CMK (cell line): ENCODE measurements around the gene SND1.

Source experiments
- DNase-seq: peaks from one replicate; pipeline ENCODE4 v3.0.0-alpha.2; 2010; ENCODE audit warnings: low read depth

The SND1 gene

DNA sequence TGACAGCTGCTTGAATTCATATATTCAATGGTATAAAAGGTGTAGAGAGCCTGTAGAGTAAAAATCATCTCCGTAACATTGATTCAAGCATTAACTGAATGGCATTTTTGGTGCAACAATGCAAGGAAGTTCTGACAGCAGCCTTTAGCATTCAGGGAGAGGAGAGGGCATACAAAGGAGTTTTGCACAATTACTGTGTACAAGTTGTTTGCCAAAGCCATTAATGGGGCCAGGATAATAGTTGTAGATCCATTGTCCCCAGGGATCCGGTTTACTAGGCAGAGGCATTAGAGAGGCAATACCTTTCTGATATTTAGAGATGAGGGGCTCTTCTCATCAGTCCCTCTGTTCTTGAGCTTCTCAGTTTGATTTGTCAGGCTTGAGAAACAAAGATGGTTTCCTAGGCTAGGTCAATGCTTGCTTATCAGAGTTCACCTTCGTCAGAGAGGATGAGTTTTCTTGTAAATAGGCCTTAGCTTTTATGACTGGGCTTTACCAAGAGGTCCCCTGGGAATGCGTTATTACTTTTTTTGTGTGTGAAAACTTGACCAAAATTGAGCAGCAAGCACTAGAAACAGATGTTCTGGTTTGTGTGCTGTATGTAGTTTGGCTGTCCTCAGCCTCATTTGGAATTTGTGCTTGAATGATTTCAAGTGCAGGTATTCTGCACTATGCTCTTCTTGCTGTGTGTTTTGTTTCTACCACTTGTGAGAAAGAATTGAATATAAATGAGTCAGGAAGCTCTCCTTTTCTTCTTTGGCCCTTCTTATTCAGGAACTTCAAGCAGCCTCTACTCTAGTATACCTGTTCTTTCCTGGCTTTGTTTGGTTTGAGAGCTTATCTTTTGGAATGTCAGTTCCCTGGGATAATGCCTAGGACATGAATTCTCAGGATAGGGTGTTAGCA lies 32.0 kb downstream of the SND1 start:
- no peak for DNase-seq

DNA sequence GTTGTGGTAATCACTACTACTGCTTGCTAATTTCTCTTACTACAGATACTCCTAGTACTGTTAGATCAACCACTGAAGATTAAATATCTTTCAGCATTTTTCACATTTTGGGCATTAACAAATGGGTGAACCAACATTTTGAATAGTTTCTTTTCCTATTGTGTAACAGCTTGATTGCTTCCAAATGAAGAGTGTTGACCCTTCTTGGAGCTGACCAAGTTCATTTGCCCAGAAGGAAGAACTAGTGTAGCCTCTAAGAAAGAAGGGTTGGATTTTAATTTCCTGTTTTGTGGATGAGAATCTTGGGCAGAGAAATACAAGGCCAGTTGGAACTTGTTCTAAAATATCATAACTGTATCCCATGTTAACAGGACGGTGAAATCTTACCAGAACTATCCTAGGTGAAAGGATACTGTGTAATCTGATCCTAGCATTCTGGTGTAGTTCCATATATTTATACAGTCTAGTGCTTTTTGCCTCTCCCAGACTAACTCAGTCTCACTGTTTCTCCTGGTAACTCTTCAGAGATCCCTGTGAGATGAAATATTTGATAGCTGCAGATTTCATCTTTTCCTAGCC lies 37.3 kb downstream of the SND1 start:
- no peak for DNase-seq

DNA sequence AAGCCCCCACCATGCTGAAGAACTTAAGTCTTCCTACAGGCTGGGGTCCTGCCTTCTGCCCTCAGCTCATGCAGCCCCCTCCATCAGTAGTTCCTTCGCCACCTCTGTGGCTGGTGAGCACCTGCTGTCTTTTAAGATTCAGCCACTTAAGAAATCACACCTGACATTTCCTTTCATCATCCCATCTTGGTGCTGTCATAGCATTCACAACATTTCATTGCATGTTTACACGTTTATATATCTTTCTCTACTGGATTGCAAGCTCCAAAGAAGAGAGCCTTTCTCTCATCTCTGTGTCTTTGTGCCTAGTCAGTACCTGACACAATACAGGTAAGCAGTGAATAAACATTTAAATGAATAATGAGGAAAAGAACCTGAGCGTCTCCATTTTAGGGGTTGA lies 38.3 kb downstream of the SND1 start:
- no peak for DNase-seq

DNA sequence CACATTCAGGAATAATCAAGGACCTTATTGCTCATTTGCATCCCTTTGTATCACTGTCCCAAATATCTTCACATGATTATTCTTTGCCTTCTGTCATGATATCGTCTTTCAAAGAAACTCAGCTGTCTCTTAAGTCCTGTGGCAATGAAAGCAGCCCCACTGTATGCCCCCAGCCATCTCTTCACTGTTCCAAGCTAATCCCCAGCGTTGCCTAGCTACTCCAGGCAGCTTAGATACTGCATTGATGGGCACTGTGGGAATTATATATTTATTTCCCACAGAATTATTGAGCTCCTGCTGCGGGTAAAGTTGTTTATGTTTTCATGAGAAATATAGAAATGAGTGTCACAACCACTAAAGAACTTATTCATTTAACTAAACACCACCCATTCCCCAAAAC lies 38.8 kb downstream of the SND1 start:
- DNase-seq: no peak

DNA sequence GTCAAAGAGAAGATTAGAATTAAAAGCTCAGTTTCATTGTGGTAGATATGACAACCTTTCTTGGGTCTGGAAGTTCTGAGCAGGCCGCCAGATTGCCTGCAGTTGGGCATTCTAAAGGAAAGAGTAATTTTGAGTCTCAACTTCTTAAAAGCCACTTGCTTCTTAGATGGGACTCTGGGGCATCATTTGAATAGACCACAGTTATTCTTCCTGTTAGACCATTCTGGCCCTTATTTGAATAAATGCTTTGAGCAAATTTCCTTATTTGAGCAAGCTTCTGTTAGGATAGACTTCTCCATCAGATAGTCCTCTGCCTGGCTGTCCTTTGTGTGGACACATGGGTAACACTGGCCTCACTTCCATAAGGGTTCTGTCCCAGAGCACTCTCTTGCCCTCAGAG lies 40.2 kb downstream of the SND1 start:
- no peak for DNase-seq

DNA sequence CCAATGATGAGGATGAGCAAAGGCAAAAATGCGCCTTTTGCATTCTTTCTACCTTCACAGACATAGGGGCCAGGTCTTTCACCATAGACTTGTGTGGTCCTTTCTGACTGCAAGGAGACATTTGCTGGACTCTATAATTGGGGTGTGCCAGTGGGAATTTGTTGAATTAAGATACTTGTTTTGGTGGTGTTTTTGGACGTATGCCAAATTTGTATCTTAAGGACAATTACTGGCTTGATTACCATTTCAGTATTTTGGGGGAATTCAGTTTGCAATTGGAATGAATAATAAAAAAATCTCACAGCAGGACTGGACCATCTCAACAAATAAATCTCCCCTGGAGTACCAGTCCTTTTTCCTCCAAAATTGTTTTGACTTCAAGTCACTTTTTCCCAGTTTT lies 47.9 kb downstream of the SND1 start:
- no peak for DNase-seq

DNA sequence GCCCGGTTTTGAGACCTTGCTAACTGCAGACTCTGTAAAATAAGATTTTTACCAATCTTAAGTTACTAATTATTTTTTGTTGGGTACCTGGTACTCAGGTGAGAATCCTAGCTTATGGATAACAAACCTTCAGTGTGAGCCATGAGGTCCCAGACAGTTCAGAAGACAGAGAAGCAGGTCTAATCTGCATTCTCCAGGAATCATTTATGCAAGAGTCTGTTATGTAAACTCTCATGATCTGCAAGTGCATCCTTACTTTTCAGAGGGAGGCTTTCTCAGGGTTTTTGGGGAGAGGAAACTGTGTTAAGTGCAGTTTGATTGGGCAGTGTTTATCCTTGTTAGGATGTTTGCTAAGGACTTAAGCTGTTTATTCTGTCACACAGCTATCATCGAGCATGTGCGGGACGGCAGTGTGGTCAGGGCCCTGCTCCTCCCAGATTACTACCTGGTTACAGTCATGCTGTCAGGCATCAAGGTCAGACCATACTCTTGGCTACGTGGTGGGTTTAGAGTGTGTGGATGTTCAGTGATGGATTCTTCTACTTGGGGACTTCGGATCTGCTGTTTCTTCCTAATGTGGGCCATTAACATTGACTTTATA lies 50.2 kb downstream of the SND1 start:
- DNase-seq: no peak

DNA sequence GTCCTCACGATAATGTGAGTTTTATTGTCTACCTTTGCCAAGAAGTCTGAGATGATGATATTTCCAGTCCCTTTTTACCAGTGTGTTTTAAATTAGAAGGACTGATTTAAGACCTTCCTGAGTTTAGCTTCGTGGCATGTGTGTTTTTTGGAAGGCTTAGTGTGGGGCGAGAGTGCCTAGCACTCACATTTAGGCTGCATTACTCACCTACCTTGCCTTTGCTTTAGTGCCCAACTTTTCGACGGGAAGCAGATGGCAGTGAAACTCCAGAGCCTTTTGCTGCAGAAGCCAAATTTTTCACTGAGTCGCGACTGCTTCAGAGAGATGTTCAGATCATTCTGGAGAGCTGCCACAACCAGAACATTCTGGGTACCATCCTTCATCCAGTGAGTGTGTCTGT lies 50.9 kb downstream of the SND1 start:
- no peak for DNase-seq

DNA sequence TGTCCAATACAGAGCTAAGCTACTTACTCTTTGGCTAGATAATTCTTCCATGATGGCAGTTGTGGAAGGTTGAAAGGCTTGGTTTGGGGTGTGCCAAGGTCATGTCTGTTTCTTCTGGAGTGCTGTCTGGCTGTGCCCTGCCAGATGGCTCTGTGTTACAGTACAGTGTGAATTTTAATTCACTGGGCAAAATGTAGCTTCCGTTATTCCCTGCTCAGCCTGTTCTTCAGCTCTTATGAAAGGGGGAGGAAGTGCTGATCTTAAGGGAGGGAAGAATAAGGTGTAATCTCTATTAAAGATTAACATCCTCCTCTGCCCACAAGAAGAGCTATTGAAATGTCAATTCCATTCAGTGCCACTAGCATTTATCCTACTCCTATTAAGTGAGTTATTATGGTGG lies 52.2 kb downstream of the SND1 start:
- DNase-seq: no peak

DNA sequence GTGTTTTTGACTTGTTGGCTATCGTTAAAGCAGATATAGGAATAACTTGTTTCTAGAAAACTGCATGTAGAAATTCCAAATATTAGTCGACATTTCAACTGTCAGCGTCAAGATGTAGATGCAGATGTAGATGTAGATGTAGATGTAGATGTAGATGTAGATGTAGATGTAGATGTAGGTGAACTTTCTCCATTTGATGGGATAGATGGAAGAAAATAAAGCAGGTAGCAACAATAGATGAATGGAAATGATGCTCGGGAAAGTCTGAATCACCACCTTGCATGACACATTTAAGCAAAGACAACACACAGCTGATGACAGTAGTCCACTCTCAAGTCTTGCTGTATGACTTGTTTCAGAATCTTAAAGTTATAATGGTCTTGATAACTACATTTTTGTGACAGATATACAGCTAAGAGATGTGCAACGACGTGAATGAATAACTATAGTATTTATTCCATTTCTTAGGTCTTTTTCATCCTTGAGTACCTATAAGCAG lies 53.5 kb downstream of the SND1 start:
- DNase-seq: no peak

DNA sequence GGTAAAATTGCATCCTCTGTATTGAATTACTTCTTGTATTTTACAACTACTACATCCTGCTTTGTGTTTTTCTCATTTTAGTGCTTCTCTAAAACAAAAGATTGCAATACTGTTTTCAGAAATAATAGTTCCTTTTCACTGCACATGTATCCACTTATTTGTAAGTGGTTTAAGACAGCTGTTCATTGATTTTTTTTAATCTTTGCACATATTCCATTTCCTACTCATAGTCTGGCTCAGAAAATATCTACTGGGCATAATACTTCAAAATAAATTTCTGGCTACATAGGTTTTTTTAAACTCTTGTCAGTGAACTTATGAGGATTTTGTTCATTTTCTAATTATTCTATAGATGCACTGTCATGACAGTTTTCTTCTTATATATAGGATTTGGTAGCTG lies 54.8 kb downstream of the SND1 start:
- no peak for DNase-seq

DNA sequence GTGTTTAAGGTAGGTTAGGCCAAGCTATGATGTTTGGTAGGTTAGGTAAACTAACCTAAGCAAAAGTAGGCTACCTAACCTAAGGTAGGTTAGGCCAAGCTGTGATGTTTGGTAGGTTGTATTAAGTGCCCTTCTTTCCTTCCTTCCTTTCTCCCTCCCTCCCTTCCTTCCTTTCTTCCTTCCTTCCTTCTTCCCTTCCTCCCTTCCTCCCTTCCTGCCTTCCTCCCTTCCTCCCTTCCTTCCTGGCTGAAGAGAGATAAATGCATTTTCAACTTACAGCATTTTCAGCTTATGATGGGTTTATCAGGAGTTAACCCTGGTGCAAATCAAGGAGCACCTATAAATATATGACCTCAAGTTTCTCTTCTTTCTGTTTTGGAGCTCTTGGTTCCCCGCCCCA lies 56.2 kb downstream of the SND1 start:
- no peak for DNase-seq

DNA sequence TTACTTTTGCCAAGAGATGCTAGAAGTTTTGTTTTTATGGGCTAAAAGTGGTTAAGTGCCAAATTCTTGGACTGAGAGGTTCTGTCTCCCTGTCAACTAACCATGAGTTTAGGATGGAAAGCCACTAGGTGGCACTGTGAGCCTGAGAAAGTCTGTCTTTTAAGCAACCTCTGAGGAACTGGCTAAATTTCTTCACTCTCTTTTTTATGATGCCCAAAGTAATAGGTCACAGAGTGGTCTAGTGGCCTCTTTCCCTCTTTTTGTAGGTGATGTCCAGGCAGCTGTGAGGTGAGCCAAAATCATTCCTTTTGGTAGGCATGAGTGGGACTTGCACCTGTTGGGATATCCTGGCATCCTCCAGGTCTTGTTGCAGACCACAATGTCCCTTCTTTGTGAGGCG lies 56.8 kb downstream of the SND1 start:
- peak; percentile 54 for DNase-seq

DNA sequence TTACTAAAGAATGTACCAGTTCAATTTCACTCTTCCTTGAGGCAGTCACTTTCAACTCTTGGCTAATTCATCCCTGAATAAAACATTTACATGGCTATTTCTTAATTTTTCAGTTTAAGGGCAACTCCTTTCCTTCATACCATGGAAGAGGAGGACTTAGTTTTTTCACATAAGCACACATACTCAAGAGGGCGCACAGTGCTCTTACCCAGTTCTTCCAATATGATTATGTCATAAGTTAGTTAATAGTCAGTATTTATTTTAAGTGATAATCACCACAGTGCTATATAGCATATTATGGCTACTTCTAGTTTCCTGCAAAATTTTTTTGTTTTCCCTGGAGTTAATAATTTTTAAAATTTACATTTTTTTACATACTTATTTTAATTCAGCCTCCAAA lies 58.6 kb downstream of the SND1 start:
- DNase-seq: no peak

DNA sequence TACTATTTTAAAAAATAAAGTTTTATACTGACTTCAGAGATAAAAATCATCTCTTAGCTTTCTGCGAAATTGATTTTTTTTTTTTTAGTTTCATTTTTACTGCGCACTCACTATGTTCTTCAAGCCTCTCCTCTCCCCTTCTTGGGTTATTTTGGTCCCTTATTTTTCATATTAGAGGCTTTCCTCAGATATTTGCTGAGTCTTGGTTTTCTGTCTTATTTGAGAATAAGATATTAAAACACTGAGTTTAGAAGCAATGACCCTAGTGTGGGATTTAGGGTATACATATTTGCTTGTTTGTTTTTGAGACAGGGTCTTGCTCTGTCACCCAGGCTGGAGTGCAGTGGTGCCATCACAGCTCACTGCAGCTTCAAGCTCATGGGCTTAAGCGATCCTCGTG lies 59.9 kb downstream of the SND1 start:
- no peak for DNase-seq

DNA sequence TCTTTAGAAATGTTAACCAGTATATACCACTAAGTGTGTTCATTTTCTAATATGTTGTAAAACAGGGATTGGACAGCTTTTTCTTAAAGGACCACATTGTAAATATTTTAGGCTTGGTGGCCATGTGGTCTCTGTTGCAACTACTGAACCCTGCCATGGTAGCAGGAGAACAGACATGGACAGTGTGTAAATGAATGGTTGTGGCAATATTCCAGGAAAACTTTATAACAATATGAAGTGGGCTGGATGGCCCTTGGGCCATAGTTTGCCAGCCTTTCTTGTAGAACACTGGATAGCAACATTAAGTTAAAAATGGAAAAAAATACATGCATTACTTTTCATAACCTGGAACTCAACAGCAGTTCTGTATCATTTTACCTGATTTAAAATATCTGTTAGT lies 61.0 kb downstream of the SND1 start:
- DNase-seq: no peak

DNA sequence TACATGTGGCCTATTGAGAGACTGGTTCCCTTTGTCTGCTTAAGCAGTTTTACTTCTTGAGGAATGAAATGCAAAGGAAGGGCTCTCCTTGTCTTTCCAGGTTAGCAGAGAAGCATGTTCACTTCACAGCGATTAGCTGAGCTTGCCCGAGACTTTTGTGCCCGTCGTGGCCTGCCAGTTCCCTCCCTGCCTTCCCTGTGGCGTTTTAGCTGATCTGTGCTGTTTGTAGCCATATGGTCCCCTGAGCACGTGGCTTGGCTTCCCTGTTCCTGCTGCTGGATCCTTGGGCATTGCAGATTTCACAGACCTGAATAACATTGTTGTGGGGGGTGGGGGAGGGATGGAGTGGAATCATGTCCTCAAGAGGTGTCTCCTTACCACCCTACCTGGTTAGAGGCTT lies 61.8 kb downstream of the SND1 start:
- no peak for DNase-seq

DNA sequence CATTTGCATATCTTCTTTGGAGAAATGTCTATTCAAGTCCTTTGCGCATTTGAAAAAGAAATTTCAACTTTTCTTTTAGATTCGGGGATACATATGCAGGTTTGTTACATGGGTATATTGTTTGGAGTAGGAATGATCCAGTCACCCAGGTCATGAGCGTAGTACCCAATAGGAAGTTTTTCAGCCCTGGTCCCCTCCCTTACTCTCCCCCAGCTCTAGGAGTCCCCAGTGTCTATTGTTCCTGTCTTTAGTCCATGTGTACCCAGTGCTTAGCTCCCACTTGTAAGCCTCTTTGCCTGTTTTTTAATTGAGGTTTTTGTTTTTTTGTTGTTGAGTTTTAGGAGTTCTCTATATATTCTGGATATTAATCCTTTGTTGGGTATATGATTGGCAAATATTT lies 63.3 kb downstream of the SND1 start:
- DNase-seq: no peak

DNA sequence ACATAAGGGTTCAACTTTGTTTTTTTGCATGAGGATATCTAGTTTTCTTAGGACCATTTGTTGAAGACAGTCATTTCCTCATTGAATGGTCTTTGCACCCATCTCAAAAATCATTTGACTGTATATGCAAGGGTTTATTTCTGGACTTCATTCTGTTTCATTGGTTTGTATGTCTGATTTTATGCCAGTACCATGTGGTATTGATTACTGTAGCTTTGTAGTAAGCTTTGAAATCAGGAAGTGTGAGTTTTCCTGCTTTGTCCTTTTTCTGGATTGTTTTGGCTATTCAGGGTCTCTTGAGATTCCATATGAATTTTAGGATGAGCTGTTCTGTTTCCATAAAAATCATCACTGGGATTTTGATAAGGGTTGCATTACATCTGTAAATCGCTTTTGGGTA lies 63.9 kb downstream of the SND1 start:
- DNase-seq: no peak

DNA sequence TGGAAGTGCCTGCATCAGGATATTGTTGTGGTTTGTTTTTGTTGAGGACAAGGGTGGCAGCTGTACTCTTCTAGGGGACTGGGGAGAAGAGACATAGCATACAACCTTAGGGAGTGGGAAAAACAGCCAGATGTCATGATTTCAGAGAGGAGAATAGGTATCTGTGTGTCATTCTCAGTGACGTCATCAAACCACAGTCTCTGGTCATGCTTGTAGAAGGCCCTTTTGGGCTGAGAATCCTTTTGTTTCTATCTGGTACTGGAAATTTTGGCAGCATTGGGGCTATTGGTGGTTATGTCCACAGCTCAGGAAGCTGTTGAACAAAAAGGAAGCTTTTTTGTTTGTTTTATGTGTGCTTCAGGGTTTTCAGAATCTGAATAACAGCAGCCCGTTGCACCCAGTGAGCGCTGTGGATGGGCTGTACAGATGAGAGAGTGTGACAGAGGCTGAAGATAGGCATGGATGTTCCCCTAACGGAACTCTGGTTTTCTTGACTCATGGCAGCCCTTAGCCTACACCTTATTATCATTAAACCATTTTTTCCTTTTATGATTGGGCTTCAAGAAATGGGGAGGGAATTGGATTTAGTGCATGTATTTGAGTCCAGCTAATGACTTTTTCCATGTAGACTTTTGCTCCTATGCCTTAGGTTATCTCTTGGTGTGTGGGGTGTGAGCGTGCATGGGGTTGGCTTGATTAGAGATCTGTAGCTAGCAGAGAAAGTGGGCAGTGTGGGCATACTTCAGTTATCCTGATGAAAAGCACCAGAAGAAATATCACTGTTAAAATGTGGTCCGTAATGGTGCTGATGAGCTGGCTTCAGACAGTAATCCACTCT lies 65.7 kb downstream of the SND1 start:
- no peak for DNase-seq

DNA sequence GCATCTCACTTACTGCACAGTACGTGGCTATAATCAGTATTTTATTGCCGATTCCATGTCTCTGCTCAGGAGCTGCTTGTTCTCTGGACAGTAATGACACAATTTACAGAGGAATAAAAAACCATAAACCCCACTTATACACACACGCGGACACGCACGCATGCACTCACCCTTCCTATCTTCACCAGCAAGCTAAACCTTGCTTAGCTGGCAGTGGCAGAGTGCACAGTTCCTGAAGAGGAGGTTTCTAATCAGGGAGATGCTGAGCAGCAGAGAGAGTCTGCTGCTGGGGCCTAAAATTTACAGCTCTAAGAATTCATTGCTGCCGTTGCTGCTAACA lies 66.3 kb downstream of the SND1 start:
- DNase-seq: no peak

DNA sequence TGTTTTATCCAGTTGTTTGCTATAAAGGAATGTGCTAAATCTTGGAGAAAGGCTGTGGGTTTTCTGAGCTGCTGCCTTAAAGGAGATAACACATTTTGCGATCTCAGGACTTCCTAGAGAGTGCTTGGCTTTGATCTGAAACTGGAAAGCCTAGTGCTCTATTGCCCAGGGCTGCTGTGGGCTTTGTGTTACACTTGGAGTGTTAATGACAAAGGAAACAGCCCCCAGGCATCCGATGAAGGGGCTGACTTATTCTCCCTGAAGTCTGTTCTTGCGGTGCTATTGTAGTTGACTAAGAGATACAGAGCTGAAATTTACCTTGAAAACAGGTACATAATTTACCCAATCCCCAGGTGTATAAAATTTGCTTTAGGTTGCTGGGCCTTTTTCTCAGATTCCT lies 74.5 kb downstream of the SND1 start:
- no peak for DNase-seq
